HFF-Myc (cell line): ENCODE measurements around the gene SLC48A1.

ENCODE experiments used
- DNase-seq: peaks from one replicate; pipeline ENCODE4 v3.0.0-alpha.2; 2011; ENCODE audit warnings: low read depth; ENCODE audit errors: extremely low read depth
- H3K4me3 ChIP-seq: replicated peaks from 2 replicates; pipeline ENCODE4 v1.5.1; 2011; ENCODE audit warnings: low read depth, mild to moderate bottlenecking, control low read depth, low read length
- TF ChIP-seq, protein P1 (sequence below): IDR thresholded peaks from 2 replicates; pipeline ENCODE4 v1.5.1; 2012; ENCODE audit warnings: mild to moderate bottlenecking, low read depth, low read length, control low read depth; ENCODE audit errors: missing control alignments

The SLC48A1 gene

DNA sequence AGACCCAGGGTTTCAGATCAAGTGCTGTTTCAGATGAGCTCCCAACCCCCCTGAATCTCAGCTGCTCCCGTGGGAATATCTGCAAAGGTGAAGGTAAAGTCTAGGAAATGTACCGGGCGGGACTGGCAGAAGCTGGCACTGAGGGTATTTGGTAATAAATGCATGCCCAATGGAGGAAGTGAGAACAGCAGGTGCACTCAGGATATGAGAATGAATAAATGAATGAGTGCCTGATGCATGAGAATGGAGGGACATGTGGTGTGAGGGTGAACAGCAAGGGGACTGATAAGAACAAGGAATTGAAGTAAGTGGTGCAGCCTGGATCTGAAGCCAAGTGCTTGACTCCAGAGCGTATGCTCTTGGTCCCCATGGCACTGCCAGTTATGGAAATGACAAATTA is 25.9 kb upstream of the SLC48A1 start:
- no peak for DNase-seq

GRCh38 chr12:47747596-47748506 is 25.2 kb upstream of the SLC48A1 start:
- no peak overlapping the region for H3K4me3 ChIP-seq
- TF ChIP-seq, protein P1, sequence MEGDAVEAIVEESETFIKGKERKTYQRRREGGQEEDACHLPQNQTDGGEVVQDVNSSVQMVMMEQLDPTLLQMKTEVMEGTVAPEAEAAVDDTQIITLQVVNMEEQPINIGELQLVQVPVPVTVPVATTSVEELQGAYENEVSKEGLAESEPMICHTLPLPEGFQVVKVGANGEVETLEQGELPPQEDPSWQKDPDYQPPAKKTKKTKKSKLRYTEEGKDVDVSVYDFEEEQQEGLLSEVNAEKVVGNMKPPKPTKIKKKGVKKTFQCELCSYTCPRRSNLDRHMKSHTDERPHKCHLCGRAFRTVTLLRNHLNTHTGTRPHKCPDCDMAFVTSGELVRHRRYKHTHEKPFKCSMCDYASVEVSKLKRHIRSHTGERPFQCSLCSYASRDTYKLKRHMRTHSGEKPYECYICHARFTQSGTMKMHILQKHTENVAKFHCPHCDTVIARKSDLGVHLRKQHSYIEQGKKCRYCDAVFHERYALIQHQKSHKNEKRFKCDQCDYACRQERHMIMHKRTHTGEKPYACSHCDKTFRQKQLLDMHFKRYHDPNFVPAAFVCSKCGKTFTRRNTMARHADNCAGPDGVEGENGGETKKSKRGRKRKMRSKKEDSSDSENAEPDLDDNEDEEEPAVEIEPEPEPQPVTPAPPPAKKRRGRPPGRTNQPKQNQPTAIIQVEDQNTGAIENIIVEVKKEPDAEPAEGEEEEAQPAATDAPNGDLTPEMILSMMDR: no peak
- DNase-seq: no peak

More for the DNA sequence above, 25.9 kb upstream of the SLC48A1 start:
- H3K4me3 ChIP-seq: no peak overlapping the region
- TF ChIP-seq, protein P1: no peak

DNA sequence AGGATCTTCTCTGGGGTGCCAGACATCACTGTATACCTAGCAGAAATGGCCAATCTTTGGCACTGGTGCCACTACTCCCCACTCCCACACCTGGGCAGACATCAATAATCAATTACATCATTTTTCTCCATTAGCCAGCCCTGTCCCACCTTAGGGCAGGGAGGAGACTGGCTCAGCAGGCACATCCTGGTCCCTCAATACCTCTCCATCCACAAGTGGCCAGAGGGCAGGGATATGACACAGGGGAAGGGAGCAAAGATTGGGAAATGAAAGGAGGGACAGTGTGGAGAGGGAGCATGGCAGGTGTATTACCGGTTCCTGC is 24.6 kb upstream of the SLC48A1 start:
- TF ChIP-seq, protein P1: no peak
- no peak overlapping the region for H3K4me3 ChIP-seq
- DNase-seq: no peak

- no peak for DNase-seq
- TF ChIP-seq, protein P1: no peak
- H3K4me3 ChIP-seq: no peak overlapping the region
Measured at GRCh38 chr12:47748899-47749298, 24.1 kb upstream of the SLC48A1 start.

DNA sequence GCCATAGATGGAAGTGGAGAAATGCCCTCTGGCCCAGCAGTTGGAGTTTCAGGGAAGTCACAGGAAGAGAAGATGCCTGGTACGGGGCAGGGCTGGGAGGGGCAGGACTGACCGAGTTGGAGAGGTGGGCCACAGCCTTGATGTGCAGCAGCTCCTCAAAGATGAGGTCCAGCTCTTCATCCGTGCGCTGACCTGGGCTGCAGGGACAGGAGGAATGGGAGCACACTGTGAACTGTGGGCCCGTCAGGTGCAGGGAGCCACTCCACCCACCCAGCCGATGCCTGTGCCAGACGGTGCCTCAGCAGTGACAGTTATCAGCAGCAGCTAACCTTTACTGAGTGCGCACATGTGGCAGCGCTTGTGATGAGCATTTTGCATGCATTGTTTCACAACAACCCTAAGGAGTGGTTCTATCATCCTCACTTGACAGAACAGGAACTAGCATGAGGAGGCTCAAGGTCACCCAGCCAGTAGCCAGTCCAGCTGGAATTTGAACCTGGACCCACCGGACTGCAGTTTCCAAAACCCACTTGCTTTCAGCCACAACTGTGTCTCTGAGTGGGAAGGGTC is 22.7 kb upstream of the SLC48A1 start:
- no peak overlapping the region for H3K4me3 ChIP-seq
- DNase-seq: no peak
- TF ChIP-seq, protein P1: no peak

DNA sequence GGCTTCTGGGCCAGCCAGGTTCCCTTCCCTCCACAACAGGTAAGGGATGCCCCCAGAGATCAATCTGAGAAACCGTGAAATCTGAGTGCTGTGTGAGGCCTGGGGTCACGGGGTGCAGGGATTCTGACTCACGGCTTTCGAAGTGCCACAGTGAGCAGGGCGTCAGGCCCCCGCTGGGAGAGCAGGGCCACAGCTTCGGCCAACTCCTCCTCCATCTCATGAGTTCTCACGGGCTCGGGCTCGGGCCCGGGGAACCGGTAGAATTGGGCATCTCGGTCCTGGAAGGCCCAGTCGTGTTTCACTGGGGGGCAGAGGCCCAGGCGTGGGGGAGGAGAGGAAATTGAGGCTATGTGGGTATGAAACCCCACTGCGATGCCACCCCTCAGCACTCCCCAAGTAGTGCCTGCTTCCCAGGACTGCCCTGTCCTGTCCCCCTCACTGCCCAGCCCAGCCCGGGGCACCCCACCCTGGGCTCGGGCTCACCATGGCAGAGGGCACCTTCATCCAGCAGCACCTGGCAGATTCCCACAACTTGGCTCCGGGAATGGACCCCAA is 22.0 kb upstream of the SLC48A1 start:
- no peak for DNase-seq

More for the DNA sequence above, 22.0 kb upstream of the SLC48A1 start:
- TF ChIP-seq, protein P1: no peak
- no peak overlapping the region for H3K4me3 ChIP-seq
